Hematopoietic multipotent progenitor cell treated with erythropoietin and hydrocortisone succinate and interleukin-3 and kit ligand, for 4 days (in vitro differentiated cells): ENCODE data around the gene SLCO4C1.

Experiments
- DNase-seq: peaks from one replicate; pipeline ENCODE4 v3.0.0-alpha.2; 2015

SLCO4C1 gene, protein sequence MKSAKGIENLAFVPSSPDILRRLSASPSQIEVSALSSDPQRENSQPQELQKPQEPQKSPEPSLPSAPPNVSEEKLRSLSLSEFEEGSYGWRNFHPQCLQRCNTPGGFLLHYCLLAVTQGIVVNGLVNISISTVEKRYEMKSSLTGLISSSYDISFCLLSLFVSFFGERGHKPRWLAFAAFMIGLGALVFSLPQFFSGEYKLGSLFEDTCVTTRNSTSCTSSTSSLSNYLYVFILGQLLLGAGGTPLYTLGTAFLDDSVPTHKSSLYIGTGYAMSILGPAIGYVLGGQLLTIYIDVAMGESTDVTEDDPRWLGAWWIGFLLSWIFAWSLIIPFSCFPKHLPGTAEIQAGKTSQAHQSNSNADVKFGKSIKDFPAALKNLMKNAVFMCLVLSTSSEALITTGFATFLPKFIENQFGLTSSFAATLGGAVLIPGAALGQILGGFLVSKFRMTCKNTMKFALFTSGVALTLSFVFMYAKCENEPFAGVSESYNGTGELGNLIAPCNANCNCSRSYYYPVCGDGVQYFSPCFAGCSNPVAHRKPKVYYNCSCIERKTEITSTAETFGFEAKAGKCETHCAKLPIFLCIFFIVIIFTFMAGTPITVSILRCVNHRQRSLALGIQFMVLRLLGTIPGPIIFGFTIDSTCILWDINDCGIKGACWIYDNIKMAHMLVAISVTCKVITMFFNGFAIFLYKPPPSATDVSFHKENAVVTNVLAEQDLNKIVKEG

DNA sequence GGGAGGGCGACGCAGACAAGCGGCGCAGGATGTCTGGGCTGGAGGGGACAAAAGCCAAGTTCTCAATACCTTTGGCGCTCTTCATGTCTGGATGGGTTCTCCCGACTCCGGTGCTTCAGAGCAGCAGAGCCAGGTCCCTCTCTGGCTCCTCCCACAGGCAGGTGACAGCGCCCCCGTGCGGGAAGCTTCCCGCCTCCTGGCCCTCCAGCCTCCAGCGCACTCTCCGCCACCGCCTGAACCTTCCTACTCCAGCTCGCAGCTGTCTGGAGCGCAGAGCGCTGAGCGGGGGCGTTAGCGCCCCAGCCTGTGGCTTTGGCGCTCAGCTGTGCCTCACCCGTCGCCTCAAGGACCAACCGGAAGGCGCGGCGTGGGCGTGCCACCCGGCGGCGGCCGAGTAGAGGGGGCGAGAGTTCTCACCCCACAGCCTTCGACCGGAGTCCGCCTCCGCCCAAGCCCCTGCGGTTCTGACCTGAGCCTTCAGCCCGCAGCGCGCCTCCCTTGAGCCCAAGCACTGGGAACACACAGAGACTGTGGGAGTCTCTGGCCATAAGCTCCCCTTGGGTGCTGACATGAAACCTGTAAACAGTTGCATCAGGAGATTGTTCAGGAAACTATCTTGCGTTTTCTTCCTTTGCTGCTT lies at the start of gene SLCO4C1:
Gene SLCO4C1, minus strand, starts transcription at position 107 of the 640 bp plus-strand sequence. Its CDS starts 22 bp downstream, at position 85.
- peak; percentile 96 for DNase-seq

- DNase-seq = no peak
Measured at GRCh38 chr5:102341681-102342288, 45.7 kb upstream of the SLCO4C1 start.

- DNase-seq = no peak
Measured at GRCh38 chr5:102324714-102325113, 28.6 kb upstream of the SLCO4C1 start.

GRCh38 chr5:102318801-102319200 lies 22.7 kb upstream of the SLCO4C1 start:
- peak; percentile 18 for DNase-seq

DNA sequence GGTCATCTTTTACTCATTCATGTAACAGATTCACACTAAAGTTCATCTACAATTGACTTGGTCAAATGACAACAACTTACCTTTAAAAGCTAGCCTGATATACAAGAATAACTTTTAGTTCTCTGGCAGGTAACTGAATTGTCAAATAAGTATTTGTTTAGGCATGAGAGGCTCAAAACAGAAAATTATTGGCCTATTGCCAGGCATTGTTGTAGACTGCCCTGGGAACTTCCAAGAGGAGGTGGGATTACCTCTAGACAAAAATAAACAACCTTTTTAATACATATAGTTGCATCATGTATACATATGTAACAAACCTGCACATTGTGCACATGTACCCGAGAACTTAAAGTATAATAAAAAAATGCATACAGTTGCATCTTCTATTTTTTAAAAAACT lies 18.2 kb upstream of the SLCO4C1 start:
- no peak for DNase-seq

- peak; percentile 91 for DNase-seq
Measured at GRCh38 chr5:102313912-102314311, 17.8 kb upstream of the SLCO4C1 start.

DNA sequence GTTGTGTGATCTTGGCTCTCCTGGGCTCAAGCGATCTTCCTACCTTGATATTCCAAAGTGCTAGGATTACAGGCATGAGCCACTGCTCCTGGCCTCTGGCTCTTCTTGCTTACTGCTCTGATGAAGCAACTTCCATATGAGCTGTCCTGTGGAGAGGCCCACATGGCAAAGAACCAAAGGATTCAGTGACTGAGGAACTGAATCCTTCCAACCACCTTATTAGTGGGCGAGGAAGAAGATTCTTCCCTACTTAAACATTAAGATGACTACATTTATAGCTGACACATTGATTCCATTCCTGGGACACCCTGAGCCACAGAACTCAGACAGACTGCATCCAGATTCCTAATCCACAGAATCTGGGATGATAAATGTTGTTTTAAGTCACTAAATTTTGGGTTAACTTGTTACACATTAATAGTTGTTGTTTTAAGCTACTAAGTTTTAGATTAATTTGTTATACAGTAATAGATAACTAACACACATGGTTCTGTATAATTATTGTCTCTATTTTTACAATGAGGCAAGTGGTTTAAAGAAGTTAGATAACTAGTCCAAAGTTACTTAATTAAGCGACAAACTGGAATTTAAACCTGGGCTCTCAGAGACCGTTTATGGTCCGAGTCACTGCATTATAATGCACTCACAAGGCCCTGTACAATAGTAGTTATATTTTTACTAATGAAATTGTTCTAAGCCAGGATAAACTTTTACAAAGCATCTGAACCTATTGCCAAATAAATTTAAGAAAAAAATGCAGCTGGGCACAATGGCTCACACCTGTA lies 16.7 kb upstream of the SLCO4C1 start:
- no peak for DNase-seq

- no peak for DNase-seq
Measured at GRCh38 chr5:102309586-102309985, 13.5 kb upstream of the SLCO4C1 start.

GRCh38 chr5:102307232-102307631 lies 11.1 kb upstream of the SLCO4C1 start:
- no peak for DNase-seq

DNA sequence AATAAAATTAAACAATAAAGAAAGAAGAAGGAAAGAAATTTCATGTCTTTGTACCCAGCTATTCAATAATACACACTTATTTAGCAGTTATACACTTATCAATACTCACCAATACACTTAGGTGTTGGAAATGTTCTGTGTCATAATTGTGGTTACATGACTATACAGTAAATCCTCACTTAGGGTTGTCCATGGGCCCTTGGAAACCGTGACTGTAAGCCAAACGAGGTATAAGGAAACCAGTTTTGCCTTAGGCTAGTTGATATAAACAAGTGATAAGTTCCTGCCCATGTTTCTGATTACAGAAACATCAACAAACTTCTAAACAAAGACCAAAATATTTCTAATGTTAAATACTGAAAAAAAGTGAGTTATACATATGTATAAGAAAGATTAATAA lies 10.0 kb upstream of the SLCO4C1 start:
- DNase-seq = no peak

GRCh38 chr5:102295534-102296177 lies 428 bp downstream of the SLCO4C1 start:
- DNase-seq = peak; percentile 42

GRCh38 chr5:102294886-102295395 lies 1.1 kb downstream of the SLCO4C1 start:
- no peak for DNase-seq

GRCh38 chr5:102290004-102290403 lies 6.1 kb downstream of the SLCO4C1 start:
- DNase-seq = peak; percentile 47

- no peak for DNase-seq
Measured at GRCh38 chr5:102289251-102289899, 6.7 kb downstream of the SLCO4C1 start.

GRCh38 chr5:102288630-102289029 lies 7.5 kb downstream of the SLCO4C1 start:
- DNase-seq = no peak

GRCh38 chr5:102286476-102286875 lies 9.6 kb downstream of the SLCO4C1 start:
- DNase-seq = peak; percentile 40

GRCh38 chr5:102283102-102283797 lies 12.8 kb downstream of the SLCO4C1 start:
- peak; percentile 82 for DNase-seq

DNA sequence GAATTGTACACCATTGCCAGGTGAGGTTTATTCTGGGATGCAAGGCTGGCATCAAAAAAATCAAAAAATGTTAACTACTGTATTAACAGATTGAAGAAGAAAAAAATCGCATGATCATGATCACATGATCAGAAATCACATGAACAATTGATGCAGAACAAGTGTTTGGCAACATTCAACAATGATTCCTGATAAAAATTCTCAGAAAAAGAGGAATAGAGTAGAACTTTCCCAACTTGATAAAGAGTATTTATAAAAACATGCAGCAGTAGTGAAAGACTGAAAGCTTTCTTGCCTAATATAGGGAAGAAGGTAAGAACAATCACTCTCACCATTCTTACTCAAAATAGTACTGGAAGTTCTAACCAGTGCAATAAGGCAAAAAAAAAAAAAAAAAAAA lies 16.4 kb downstream of the SLCO4C1 start:
- DNase-seq = no peak

DNA sequence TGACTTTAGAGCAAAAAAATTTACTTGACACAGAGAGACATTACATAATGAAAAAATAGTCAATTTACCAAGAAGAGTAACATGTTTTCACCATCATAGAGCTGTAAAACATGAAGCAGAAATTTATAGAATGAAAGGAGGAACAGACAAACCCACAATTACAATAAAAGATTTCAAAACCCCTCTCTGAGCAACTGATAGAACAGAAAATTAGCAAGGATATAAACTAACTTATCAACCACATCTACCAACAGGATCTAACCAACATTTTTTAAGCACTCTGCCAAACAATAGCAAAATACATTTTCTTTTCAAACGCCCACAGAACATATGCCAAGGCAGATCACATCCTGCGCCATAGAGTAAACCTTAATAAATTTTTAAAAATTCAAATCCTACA lies 17.9 kb downstream of the SLCO4C1 start:
- DNase-seq = peak; percentile 73

- DNase-seq = peak; percentile 49
Measured at GRCh38 chr5:102277144-102277543, 18.9 kb downstream of the SLCO4C1 start.
